BLaER1 (cell line): ENCODE data around the gene STK11IP.
A peak's percentile ranks its signal among the peaks of the same experiment; 100 is the strongest.

Source experiments
- H3K27ac ChIP-seq: shearing (Covaris generic); formaldehyde crosslinking; 2 replicates; pipeline ENCODE4 v1.8.1; 2022
- H3K27me3 ChIP-seq: shearing (Covaris generic); formaldehyde crosslinking; 2 replicates; pipeline ENCODE4 v1.8.1; 2022
- H3K36me3 ChIP-seq: shearing (Covaris generic); formaldehyde crosslinking; 2 replicates; pipeline ENCODE4 v1.8.1; 2022
- H3K4me1 ChIP-seq: shearing (Covaris generic); formaldehyde crosslinking; 2 replicates; pipeline ENCODE4 v1.8.1; 2022
- H3K4me2 ChIP-seq: shearing (Covaris generic); formaldehyde crosslinking; 2 replicates; pipeline ENCODE4 v1.8.1; 2022
- H3K4me3 ChIP-seq: shearing (Covaris generic); formaldehyde crosslinking; 2 replicates; pipeline ENCODE4 v1.8.1; 2022
- H3K9ac ChIP-seq: shearing (Covaris generic); formaldehyde crosslinking; 2 replicates; pipeline ENCODE4 v1.8.1; 2022
- H3K9me3 ChIP-seq: shearing (Covaris generic); formaldehyde crosslinking; 2 replicates; pipeline ENCODE4 v1.8.1; 2022
- H4K20me1 ChIP-seq: shearing (Covaris generic); formaldehyde crosslinking; 2 replicates; pipeline ENCODE4 v1.8.1; 2022
- Cebpa-rat ChIP-seq: shearing (Covaris generic); IDR thresholded peaks from 2 replicates; pipeline ENCODE4 v1.8.1; 2022

Gene STK11IP

DNA sequence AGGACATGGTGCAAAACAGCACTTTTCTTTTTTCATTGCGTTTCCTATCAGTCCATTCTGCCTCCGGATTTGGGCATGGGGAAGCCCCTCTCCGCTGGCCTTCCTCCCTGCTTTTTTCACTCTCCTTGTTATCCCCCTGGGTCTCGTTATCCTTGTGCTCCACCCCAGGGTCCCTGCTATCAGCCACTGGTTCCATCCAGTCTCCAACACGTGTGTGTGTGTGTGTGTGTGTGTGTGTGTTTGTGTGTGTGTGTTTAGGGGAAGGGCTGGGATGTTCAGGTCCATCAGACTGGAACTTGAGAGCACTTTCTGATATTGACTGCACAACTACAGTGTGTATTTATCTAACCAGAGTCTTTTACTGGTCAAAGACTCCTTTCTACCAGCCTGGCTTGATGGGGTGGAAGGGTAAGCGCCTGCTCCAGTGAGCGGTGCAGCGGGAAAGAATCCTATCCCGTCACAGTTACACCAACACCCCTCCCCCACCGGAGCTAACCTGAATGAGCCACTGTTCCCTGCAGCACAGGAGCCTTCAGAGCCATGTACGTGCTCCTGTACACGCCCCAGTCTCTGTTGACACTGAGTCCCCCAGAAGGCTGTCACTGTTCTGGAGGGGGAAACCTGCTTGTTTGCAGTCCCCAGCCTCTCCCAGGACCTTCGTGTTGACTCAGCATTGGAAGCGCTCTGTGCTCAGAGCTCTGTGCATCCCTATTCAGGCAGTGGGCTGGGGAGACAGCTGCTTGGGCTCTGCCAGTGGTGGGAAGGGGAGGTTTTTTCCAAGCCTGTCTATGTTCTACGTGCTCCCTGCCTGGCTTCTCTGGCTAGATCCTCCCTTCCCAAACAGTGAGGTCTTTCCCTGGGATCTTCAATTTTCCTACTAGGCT, 20.9 kb upstream of the STK11IP start:
- Histone ChIP-seq H3K9me3 (no peaks in the 10 kb centered on the region), H4K20me1 (no peaks in the 10 kb centered on the region), H3K4me2 (no peak overlapping the region), H3K4me3 (no peak overlapping the region), H3K27me3 (no peaks in the 10 kb centered on the region), H3K4me1 (peaks cover 6% of the 10 kb centered on the region), H3K9ac (no peak overlapping the region), H3K36me3 (no peaks in the 10 kb centered on the region), H3K27ac (no peak overlapping the region)
- no peak for TF ChIP-seq Cebpa-rat

DNA sequence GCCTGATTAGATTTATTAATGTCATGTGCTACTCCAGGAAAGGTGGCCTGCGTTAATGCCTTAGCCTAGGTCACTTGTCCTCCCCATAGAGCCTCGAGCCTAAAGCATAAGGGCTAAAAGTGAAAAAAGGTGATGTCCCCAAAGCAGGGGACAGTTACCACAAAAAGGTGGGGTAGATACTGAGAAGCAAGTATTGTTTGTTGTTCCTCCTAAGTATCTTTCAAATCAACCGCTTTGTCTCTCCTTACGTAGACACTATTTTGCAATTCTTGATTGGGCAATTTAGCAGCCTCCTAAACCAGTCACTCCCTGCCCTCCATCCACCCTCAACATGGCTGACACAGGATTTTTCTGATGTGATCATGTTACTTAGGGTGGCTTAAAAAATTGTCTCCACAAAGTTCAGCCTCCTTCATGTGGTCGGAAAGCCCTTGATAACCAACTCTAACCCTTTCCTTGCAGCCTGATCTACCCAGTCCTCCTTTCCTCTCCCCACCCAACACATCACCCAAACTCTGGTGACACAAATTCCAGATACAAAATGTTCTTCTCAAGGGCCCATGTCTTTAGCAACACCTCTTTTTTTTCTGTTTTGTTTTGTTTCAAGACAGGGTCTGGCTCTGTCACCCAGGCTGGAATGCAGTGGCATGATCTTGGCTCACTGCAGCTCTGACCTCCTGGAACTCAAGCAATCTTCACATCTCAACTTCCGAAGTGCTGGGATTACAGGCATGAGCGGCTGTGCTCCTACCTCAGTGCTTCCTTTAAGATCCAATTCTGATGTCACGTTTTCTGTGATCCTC, 18.6 kb upstream of the STK11IP start:
- Histone ChIP-seq H4K20me1 (no peaks in the 10 kb centered on the region), H3K4me2 (no peak overlapping the region), H3K27me3 (no peaks in the 10 kb centered on the region), H3K27ac (no peak overlapping the region), H3K36me3 (no peaks in the 10 kb centered on the region), H3K9ac (no peak overlapping the region), H3K4me3 (no peak overlapping the region), H3K4me1 (no peaks in the 10 kb centered on the region), H3K9me3 (no peaks in the 10 kb centered on the region)
- TF ChIP-seq Cebpa-rat = 0 out of 2 replicates have a peak, but pooled peaks have one; percentile 10

DNA sequence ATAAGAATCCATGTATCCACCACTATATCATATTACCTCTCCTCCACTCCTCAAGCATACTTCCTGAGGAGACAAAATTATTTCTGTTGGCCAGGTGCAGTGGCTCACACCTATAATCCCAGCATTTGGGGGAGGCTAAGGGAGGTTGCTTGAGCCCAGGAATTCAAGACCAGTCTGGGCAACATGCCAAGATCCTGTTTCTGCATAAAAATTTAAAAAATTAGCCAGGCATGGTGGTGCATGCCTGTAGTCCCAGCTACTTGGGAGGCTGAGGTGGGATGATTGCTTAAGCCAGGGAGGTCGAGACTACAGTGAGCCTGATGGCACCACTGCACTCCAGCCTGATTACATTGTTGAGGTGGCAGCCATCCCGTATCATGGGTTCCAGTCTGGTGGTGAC, 16.3 kb upstream of the STK11IP start:
- no peak for TF ChIP-seq Cebpa-rat
- Histone ChIP-seq H4K20me1 (no peaks in the 10 kb centered on the region), H3K27ac (no peak overlapping the region), H3K4me2 (no peak overlapping the region), H3K9me3 (no peaks in the 10 kb centered on the region), H3K4me1 (no peaks in the 10 kb centered on the region), H3K9ac (no peak overlapping the region), H3K27me3 (no peaks in the 10 kb centered on the region), H3K4me3 (no peak overlapping the region), H3K36me3 (no peaks in the 10 kb centered on the region)

DNA sequence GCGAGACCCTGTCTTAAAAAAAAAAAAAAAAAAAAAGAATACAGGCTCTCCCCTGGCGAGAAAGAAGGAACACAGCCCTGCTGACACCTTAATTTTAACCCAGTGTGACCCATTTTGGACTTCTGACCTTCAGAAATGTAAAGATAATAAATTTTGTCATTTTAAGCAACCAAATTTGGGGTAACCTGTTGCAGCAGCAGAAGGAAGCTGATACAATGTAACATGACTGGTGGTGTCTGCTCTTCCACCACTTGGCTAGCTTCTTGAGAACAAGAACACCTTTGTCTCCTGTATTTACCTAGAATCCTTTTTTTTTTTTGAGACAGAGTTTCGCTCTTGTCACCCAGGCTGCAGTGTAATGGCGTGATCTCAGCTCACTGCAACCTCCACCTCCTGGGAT, 6.6 kb upstream of the STK11IP start:
- TF ChIP-seq Cebpa-rat = no peak
- no peaks in the 10 kb centered on the region for H3K27me3 ChIP-seq
- no peaks in the 10 kb centered on the region for H3K9me3 ChIP-seq
- H3K36me3 ChIP-seq = no peaks in the 10 kb centered on the region
- H4K20me1 ChIP-seq = no peaks in the 10 kb centered on the region
- no peak overlapping the region for H3K4me3 ChIP-seq
- H3K4me1 ChIP-seq = no peaks in the 10 kb centered on the region
- H3K4me2 ChIP-seq = no peak overlapping the region
- H3K9ac ChIP-seq = no peak overlapping the region
- H3K27ac ChIP-seq = no peak overlapping the region

DNA sequence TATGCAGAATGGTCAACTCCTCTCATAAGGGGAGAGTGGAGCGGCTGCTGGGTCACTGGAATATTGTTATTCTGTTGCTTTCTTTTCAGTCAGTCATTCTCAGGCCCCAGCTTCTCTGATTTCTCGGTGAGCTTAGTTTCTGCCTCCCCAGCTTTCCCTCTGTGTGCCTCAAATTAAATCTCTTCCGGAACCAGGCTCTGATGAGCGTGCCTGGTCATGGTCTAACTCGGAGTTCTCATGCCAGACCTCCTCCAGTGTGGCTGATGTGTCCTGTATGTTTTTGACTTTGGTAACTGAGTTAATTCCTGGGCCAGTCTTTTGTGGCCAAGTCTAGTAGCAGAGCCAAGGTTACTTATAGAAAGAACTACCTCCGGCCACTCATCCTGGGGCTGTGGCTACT, 4.9 kb upstream of the STK11IP start:
- TF ChIP-seq Cebpa-rat = no peak
- Histone ChIP-seq H3K27ac (no peak overlapping the region), H4K20me1 (no peaks in the 10 kb centered on the region), H3K9ac (no peak overlapping the region), H3K9me3 (no peaks in the 10 kb centered on the region), H3K36me3 (no peaks in the 10 kb centered on the region), H3K4me2 (no peak overlapping the region), H3K4me3 (no peak overlapping the region), H3K4me1 (peaks cover 10% of the 10 kb centered on the region), H3K27me3 (no peaks in the 10 kb centered on the region)

DNA sequence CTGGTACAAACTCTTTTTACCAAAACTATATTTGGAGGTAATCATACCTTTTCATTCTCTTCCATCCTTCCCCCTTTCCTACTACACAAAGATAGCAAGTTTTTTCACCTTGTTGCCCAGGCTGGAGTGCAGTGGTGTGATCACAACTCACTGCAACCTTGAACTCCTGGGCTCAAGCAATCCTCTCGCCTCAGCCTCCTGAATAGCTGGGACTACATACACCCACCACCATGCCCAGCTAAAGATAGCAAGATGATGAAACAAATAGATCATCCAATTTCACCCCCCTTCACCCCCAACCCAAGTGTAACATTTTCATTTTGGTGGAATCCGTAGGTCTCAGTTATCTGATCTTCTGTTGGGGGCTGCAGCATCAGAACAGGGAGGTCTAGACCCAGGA, 4.5 kb upstream of the STK11IP start:
- H3K4me2 ChIP-seq = no peak overlapping the region
- H3K27ac ChIP-seq = no peak overlapping the region
- H3K9ac ChIP-seq = no peak overlapping the region
- H3K4me3 ChIP-seq = no peak overlapping the region
- TF ChIP-seq Cebpa-rat = no peak
- no peaks in the 10 kb centered on the region for H3K27me3 ChIP-seq
- H4K20me1 ChIP-seq = no peaks in the 10 kb centered on the region
- H3K4me1 ChIP-seq = peaks cover 11% of the 10 kb centered on the region
- H3K9me3 ChIP-seq = no peaks in the 10 kb centered on the region
- H3K36me3 ChIP-seq = no peaks in the 10 kb centered on the region

DNA sequence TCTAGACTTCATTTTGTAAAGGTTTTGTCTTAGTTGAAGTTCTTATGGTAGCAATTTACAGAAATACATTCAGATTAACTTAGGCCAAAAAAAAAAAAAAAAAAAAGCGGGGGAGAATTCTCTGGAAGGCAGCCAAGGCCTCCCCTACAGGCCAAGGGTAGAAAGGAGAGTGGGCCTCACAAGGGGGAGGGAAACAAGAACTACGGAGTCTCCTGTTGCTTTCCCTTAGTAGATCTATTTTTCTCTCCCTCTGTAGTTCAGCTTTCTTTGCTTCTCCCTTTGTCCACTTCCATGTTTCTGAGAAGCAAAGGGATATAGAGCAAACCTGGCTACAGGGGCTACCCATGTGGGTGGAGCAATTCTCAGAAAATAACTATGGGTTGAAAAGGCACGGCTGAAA, 2.4 kb upstream of the STK11IP start:
- Histone ChIP-seq H3K4me3 (no peak overlapping the region), H3K27me3 (no peaks in the 10 kb centered on the region), H3K9me3 (no peaks in the 10 kb centered on the region), H3K9ac (no peak overlapping the region), H3K4me1 (peaks cover 25% of the 10 kb centered on the region), H4K20me1 (no peaks in the 10 kb centered on the region), H3K36me3 (no peaks in the 10 kb centered on the region), H3K4me2 (no peak overlapping the region), H3K27ac (no peak overlapping the region)
- no peak for TF ChIP-seq Cebpa-rat

DNA sequence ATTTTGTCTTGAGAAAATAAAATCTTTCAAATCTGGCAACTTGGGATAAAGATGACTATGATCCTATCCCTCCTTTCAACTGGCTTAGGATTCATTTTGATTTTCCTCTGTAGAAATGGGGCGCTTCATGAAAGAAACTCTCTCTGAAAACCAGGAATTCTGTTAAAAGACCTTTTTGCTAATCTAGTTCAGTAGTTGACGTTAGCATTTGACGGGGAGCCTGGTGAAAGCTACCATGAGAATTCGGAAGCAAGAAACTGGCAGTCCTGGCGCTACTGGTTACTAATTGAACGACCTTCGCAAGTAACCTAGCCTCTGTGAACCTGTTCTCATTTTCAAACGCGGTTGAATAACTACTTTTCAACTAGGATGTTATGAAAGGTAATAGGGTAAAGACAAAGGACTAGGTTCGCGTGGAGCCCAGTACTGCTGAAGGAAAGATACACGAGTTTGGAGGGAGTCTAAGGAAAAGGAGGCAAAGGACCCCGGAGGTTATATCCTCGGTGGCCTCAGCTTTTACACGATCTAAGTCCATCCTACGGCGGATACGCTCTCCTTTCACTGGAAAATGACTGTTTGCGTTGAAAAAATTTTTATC, 604 bp upstream of the STK11IP start:
- H3K27me3 ChIP-seq = no peaks in the 10 kb centered on the region
- no peak for TF ChIP-seq Cebpa-rat
- H3K4me3 ChIP-seq = peak overlapping the region; percentile 79
- H3K4me2 ChIP-seq = peak overlapping the region; percentile 96
- no peaks in the 10 kb centered on the region for H3K9me3 ChIP-seq
- peaks cover 25% of the 10 kb centered on the region for H3K4me1 ChIP-seq
- H3K9ac ChIP-seq = peak overlapping the region; percentile 79
- H3K36me3 ChIP-seq = peaks cover 14% of the 10 kb centered on the region
- H3K27ac ChIP-seq = peak overlapping the region; percentile 86
- no peaks in the 10 kb centered on the region for H4K20me1 ChIP-seq

DNA sequence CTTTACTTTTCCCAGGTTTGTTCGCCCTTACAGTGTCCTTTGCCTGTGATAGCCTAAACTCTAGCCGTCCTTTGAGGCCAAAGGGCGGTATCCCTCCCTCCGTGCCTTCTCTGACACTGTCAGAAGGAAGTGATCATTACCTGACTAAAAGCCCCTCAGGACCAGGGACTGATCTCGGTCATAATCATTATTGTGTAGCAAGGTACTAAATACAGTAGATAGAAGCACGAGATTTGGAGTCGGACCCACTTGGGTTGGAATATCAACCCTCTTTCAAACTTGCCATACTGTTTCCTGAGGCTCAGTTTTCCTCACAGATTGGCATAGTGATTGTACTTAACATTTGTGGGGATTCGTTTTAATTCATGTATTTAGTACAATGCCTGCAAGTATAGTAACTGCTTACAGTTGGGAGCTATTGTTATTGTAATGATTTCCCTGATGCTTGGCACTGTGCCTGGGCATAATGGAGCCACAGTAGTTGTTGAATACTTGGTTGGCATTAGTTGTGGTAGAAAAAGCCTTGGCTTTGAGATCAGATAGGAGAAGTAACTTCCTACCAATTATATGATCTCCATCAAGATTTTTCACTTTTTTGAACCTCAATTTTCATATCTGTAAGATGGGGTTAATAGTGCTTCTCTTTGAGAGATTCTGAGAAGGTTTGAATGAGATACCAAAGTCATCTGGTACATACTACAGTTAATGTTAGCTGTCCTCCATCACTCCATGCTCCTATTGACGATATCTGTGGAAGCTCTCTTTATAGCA, 836 bp downstream of the STK11IP start:
- Histone ChIP-seq H4K20me1 (no peaks in the 10 kb centered on the region), H3K4me2 (peak overlapping the region; percentile 96), H3K9me3 (no peaks in the 10 kb centered on the region), H3K27me3 (no peaks in the 10 kb centered on the region), H3K9ac (peak overlapping the region; percentile 79), H3K4me3 (peak overlapping the region; percentile 79), H3K36me3 (peaks cover 27% of the 10 kb centered on the region), H3K27ac (peak overlapping the region; percentile 86), H3K4me1 (peaks cover 25% of the 10 kb centered on the region)
- no peak for TF ChIP-seq Cebpa-rat
